ENCODE results near the gene ACAD9. TPM values are rescaled to one million over a fixed set of nuclear protein-coding genes. Genes with fewer than 3 reads are reported as not detected.

The ACAD9 gene
- total and polyA plus RNA-seq, 2 of the 13 experiments (the other 11 are each of a cell fraction or from before 2014, with no cell fraction given) = 15.3 to 38.2 TPM

DNA sequence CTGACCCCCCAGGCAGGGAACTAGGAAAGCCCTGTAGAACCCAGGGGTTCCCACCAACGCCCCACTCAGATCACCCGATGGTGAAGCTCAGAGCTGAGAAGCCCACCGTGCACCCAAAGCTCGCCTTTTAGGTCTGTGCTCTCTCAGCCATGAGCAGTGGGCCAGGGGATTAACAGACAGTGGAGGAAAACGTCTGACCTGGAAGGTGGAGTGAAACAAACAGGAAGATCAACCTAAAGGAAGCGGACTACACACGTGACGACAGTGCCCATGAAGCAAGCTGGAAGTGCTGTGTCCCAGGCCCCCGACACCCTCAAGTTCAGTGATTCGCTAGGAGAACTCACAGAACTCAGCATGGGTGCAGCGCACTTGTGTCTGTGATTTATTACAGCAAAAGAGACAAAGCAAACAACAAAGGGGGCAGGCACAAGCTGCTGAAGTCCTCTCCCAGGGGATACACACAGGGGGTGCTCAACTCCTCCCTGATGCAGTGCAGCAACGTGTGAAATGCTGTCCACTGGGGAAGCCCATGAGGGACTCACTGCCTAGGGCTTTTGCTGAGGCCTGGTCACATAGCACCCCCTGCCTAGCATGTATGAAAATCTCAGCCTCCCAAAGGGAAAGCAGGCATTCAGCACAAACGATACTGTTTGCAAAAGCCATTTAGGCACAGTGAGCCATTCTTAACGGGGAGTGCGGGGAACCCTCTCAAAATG, 71.0 kb downstream of the ACAD9 start (continued):
- TF ChIP-seq, protein P1, sequence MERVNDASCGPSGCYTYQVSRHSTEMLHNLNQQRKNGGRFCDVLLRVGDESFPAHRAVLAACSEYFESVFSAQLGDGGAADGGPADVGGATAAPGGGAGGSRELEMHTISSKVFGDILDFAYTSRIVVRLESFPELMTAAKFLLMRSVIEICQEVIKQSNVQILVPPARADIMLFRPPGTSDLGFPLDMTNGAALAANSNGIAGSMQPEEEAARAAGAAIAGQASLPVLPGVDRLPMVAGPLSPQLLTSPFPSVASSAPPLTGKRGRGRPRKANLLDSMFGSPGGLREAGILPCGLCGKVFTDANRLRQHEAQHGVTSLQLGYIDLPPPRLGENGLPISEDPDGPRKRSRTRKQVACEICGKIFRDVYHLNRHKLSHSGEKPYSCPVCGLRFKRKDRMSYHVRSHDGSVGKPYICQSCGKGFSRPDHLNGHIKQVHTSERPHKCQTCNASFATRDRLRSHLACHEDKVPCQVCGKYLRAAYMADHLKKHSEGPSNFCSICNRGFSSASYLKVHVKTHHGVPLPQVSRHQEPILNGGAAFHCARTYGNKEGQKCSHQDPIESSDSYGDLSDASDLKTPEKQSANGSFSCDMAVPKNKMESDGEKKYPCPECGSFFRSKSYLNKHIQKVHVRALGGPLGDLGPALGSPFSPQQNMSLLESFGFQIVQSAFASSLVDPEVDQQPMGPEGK (CRISPR knock-in tag; IDR thresholded peaks at IDR 0.05) = peak; percentile 45; the same call in 1 of the 2 replicates
- TF ChIP-seq ZNF883 (CRISPR knock-in tag; IDR thresholded peaks at IDR 0.05; ENCODE audit: not compliant biosample characterization) (no peak), DMAP1 (CRISPR knock-in tag; IDR thresholded peaks at IDR 0.05) (0 out of 2 replicates have a peak, but pooled peaks have one; percentile 37), ZNF878 (CRISPR knock-in tag; IDR thresholded peaks at IDR 0.05) (no peak), PLRG1 (conservative IDR thresholded peaks at IDR 0.05) (no peak), YEATS2 (CRISPR knock-in tag; IDR thresholded peaks at IDR 0.05; ENCODE audit: borderline replicate concordance) (peak; percentile 22; the same call in 1 of the 2 replicates), MYNN (CRISPR knock-in tag; IDR thresholded peaks at IDR 0.05; ENCODE audit: low read depth) (no peak), ZNF772 (CRISPR knock-in tag; IDR thresholded peaks at IDR 0.05) (no peak), TEAD3 (CRISPR knock-in tag; optimal IDR thresholded peaks at IDR 0.05; ENCODE audit: borderline replicate concordance) (peak; percentile 63), ZNF569 (CRISPR knock-in tag; IDR thresholded peaks at IDR 0.05; ENCODE audit: borderline replicate concordance) (no peak), ZBTB1 (CRISPR knock-in tag; IDR thresholded peaks at IDR 0.05; ENCODE audit: borderline replicate concordance) (no peak), ZNF816 (CRISPR knock-in tag; IDR thresholded peaks at IDR 0.05; ENCODE audit: borderline replicate concordance) (no peak), ASH2L (IDR thresholded peaks at IDR 0.05; ENCODE audit: insufficient read length, low read depth, low read length) (no peak), XRCC5 (optimal IDR thresholded peaks at IDR 0.05; ENCODE audit: low read length) (peak; percentile 68)
- TF ChIP-seq, protein P2, sequence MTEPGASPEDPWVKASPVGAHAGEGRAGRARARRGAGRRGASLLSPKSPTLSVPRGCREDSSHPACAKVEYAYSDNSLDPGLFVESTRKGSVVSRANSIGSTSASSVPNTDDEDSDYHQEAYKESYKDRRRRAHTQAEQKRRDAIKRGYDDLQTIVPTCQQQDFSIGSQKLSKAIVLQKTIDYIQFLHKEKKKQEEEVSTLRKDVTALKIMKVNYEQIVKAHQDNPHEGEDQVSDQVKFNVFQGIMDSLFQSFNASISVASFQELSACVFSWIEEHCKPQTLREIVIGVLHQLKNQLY (CRISPR knock-in tag; IDR thresholded peaks at IDR 0.05) = no peak
- TF ChIP-seq, protein P3, sequence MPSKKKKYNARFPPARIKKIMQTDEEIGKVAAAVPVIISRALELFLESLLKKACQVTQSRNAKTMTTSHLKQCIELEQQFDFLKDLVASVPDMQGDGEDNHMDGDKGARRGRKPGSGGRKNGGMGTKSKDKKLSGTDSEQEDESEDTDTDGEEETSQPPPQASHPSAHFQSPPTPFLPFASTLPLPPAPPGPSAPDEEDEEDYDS (CRISPR knock-in tag; IDR thresholded peaks at IDR 0.05) = peak; percentile 51; the same call in 1 of the 2 replicates
- TF ChIP-seq, protein P4, sequence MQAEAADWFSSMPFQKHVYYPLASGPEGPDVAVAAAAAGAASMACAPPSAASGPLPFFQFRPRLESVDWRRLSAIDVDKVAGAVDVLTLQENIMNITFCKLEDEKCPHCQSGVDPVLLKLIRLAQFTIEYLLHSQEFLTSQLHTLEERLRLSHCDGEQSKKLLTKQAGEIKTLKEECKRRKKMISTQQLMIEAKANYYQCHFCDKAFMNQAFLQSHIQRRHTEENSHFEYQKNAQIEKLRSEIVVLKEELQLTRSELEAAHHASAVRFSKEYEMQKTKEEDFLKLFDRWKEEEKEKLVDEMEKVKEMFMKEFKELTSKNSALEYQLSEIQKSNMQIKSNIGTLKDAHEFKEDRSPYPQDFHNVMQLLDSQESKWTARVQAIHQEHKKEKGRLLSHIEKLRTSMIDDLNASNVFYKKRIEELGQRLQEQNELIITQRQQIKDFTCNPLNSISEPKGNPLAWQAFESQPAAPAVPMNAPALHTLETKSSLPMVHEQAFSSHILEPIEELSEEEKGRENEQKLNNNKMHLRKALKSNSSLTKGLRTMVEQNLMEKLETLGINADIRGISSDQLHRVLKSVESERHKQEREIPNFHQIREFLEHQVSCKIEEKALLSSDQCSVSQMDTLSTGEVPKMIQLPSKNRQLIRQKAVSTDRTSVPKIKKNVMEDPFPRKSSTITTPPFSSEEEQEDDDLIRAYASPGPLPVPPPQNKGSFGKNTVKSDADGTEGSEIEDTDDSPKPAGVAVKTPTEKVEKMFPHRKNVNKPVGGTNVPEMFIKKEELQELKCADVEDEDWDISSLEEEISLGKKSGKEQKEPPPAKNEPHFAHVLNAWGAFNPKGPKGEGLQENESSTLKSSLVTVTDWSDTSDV (CRISPR knock-in tag; IDR thresholded peaks at IDR 0.05) = no peak
- TF ChIP-seq, protein P5, sequence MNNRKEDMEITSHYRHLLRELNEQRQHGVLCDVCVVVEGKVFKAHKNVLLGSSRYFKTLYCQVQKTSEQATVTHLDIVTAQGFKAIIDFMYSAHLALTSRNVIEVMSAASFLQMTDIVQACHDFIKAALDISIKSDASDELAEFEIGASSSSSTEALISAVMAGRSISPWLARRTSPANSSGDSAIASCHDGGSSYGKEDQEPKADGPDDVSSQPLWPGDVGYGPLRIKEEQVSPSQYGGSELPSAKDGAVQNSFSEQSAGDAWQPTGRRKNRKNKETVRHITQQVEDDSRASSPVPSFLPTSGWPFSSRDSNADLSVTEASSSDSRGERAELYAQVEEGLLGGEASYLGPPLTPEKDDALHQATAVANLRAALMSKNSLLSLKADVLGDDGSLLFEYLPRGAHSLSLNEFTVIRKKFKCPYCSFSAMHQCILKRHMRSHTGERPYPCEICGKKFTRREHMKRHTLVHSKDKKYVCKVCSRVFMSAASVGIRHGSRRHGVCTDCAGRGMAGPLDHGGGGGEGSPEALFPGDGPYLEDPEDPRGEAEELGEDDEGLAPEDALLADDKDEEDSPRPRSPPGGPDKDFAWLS (CRISPR knock-in tag; IDR thresholded peaks at IDR 0.05; ENCODE audit: borderline replicate concordance) = no peak
- TF ChIP-seq, protein P6, sequence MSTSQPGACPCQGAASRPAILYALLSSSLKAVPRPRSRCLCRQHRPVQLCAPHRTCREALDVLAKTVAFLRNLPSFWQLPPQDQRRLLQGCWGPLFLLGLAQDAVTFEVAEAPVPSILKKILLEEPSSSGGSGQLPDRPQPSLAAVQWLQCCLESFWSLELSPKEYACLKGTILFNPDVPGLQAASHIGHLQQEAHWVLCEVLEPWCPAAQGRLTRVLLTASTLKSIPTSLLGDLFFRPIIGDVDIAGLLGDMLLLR (CRISPR knock-in tag; IDR thresholded peaks at IDR 0.05) = no peak
- TF ChIP-seq, protein P7, sequence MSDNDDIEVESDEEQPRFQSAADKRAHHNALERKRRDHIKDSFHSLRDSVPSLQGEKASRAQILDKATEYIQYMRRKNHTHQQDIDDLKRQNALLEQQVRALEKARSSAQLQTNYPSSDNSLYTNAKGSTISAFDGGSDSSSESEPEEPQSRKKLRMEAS (IDR thresholded peaks at IDR 0.05) = peak; percentile 74; the same call in 1 of the 2 replicates
- TF ChIP-seq, protein P8, sequence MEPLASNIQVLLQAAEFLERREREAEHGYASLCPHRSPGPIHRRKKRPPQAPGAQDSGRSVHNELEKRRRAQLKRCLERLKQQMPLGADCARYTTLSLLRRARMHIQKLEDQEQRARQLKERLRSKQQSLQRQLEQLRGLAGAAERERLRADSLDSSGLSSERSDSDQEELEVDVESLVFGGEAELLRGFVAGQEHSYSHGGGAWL (CRISPR knock-in tag; IDR thresholded peaks at IDR 0.05) = no peak

All from HepG2 (cell line).